Placental epithelial cell (primary cell): ENCODE data around the gene GSTP1. TPM values are rescaled to one million over a fixed set of nuclear protein-coding genes. Genes with fewer than 3 reads are reported as not detected.

Experiments
- small RNA-seq: library from RNA; depleted of rRNA; stranded (forward); fragments of <200 nt; gene quantifications from one replicate; pipeline ENCODE3, GENCODE V24; 2012
- total RNA-seq: library from RNA; depleted of rRNA; stranded (reverse); fragments of >200 nt; gene quantifications from 2 replicates; pipeline ENCODE4 v1.2.3, GENCODE V29; 2012

The GSTP1 gene
- 1,369 and 1,673 TPM in 2 replicates for total RNA-seq

GRCh38 chr11:67583247-67584204 is at the start of gene GSTP1:
TSS of gene GSTP1 (plus strand) at chr11:67583812. CDS start at chr11:67583844, 32 bp downstream.

GRCh38 chr11:67606492-67607295 is 23.1 kb downstream of the GSTP1 start, which contains the start of gene NDUFV1:
TSS of gene NDUFV1 (plus strand) at chr11:67606936. CDS start at chr11:67607005, 69 bp downstream.

GRCh38 chr11:67629386-67630227 is 46.0 kb downstream of the GSTP1 start, which contains the start of gene NUDT8:
TSS of gene NUDT8 (minus strand) at chr11:67629937. CDS start at chr11:67629911, 26 bp downstream.

Small RNA genes within 50 kb of the gene (small RNA-seq; reads per million reads assigned to genes)
- 0.20 reads per million for gene AP003385.3

Other genes with a start within 250 kb of the GSTP1 start
- 64.9 and 71.1 TPM in 2 replicates for gene POLD4, start 230.3 kb upstream of the GSTP1 start, total RNA-seq
- gene CLCF1, start 210.2 kb upstream of the GSTP1 start, total RNA-seq = 17.8 and 22.8 TPM in 2 replicates
- 10.7 and 18.8 TPM in 2 replicates for gene RAD9A, start 191.8 kb upstream of the GSTP1 start, total RNA-seq
- gene PPP1CA, start 182.0 kb upstream of the GSTP1 start, total RNA-seq = 223 and 479 TPM in 2 replicates
- under 0.01 TPM in 1 of 2 replicates, not detected in the other for gene TBC1D10C, start 179.7 kb upstream of the GSTP1 start, total RNA-seq
- under 0.01 TPM in 1 of 2 replicates, not detected in the other for gene CARNS1, start 168.1 kb upstream of the GSTP1 start, total RNA-seq
- gene RPS6KB2, start 155.3 kb upstream of the GSTP1 start, total RNA-seq = 55.4 and 121 TPM in 2 replicates
- gene PTPRCAP, start 146.1 kb upstream of the GSTP1 start, total RNA-seq = 1.5 and 1.6 TPM in 2 replicates
- 135 and 136 TPM in 2 replicates for gene CORO1B, start 140.3 kb upstream of the GSTP1 start, total RNA-seq
- not detected in 2 replicates for gene GPR152, start 131.1 kb upstream of the GSTP1 start, total RNA-seq
- gene CABP4, start 128.5 kb upstream of the GSTP1 start, total RNA-seq = not detected in 2 replicates
- gene TMEM134, start 114.6 kb upstream of the GSTP1 start, total RNA-seq = 27.5 and 62.4 TPM in 2 replicates
- 69.5 and 122 TPM in 2 replicates for gene AIP, start 100.8 kb upstream of the GSTP1 start, total RNA-seq
- 42.4 and 45.5 TPM in 2 replicates for gene PITPNM1, start 78.4 kb upstream of the GSTP1 start, total RNA-seq
- gene CDK2AP2, start 75.7 kb upstream of the GSTP1 start, total RNA-seq = 19.6 and 52.8 TPM in 2 replicates
- gene CABP2, start 60.4 kb upstream of the GSTP1 start, total RNA-seq = not detected in 2 replicates
- 141 and 176 TPM in 2 replicates for gene NDUFV1, start 23.1 kb downstream of the GSTP1 start, total RNA-seq
- 5.3 and 11.8 TPM in 2 replicates for gene NUDT8, start 46.1 kb downstream of the GSTP1 start, total RNA-seq
- not detected in 2 replicates for gene TBX10, start 56.0 kb downstream of the GSTP1 start, total RNA-seq
- not detected in 2 replicates for gene ACY3, start 66.9 kb downstream of the GSTP1 start, total RNA-seq
- gene ALDH3B2, start 90.8 kb downstream of the GSTP1 start, total RNA-seq = 1.5 and 6.7 TPM in 2 replicates